HG03439 (cell line): ENCODE results near the gene ANKS1A.

Experiments used
- ATAC-seq: cut with Tn5 transposase; IDR thresholded peaks from one replicate; pipeline ENCODE4 v1.9.1; 2021; ENCODE audit warnings: mild to moderate bottlenecking, moderate library complexity; ENCODE audit not compliant: unreplicated experiment

ANKS1A gene

DNA sequence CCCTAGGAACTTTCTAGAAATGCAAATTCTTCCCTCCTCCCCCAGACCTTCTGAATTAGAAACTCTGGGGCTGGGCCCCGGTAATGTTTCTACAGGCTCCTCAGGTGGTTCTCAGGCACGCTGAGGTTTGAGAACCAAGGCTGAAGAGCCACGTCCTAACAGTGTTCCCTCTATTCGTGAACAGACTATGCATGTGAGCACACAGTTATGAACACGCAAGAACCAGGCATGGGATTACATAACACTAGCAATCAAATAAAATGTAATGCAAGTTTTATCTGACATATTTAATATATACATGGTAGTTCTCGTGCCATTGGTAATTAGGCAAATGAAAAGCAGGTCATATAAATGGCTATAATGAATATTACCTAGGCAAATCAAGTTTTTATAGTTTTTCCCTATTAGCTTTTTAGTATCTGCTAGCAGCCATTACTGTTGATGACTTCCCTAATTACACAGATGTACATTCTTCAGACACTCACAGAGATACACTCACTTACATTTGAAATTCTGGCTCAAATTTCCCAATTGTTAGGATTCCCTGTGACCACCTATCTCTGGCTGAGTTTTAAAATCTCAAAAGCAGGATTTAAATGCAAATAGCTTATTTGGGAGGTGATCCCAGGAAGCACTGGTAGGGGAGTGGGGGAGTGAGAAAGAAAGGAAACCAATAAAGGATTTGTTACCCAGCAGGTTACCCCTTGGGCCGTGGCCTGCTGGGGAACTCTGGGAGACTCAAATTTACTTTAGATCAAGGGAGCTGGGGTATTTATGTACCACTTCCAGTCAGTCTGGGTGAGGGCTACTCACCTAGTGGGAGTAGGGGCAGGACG, 148.0 kb downstream of the ANKS1A start:
- ATAC-seq, result no peak

DNA sequence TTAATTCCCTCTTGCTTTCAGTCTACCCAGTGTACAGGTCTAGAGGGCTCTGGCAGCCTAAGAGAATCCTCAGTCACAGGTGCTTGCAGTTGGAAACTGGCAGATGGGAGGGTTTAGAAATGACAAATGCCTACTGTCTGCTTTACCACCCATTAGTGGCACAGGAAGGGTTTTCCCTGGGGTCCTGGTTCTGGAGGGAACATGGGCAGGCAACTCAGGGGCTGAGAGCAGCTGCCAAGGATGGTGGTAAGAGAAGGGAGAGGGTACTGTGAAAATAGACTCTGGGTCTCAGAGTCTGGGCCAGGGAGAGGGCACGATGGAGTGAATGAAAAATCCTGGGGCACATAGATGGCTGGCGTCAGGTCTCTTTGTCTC, 148.6 kb downstream of the ANKS1A start:
- no peak for ATAC-seq

DNA sequence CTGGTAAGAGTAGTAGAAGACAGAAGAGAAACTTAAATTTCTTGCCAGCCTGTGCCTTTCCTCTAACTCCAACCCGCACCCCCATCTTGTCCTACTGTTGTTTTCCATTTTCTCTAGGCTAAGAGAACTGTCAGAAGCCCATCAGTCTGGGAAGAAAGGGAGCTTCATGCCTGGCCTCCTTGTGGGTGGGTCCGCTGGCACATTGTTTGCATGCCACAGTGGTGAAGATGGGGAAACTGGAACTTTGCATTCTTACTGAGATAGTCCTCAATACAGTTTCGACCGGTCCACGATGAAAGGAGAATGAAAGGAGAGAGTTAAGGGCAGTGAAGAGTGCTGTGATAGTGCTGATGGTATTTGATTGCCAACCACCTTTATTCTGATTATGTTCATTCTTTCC, 149.0 kb downstream of the ANKS1A start:
- no peak for ATAC-seq

DNA sequence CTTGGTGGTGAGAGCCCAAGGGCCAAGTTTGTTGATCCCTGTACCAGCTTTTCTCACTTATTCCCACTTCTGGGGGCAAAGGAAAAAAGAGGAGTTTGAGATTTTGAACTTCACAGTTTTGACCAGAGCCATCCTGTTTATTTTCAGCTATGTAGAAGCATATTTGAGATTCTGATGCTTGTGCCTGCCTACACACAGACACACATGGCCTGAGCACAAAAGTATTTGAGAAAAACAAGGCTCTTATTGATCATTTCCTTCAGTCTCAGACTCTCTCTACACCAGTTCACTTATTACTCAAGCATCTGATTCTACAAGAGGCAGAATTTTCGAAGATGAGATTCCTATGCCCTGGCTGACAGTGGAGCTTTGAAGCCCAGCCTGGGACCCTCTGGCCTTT, 151.3 kb downstream of the ANKS1A start:
- no peak for ATAC-seq

DNA sequence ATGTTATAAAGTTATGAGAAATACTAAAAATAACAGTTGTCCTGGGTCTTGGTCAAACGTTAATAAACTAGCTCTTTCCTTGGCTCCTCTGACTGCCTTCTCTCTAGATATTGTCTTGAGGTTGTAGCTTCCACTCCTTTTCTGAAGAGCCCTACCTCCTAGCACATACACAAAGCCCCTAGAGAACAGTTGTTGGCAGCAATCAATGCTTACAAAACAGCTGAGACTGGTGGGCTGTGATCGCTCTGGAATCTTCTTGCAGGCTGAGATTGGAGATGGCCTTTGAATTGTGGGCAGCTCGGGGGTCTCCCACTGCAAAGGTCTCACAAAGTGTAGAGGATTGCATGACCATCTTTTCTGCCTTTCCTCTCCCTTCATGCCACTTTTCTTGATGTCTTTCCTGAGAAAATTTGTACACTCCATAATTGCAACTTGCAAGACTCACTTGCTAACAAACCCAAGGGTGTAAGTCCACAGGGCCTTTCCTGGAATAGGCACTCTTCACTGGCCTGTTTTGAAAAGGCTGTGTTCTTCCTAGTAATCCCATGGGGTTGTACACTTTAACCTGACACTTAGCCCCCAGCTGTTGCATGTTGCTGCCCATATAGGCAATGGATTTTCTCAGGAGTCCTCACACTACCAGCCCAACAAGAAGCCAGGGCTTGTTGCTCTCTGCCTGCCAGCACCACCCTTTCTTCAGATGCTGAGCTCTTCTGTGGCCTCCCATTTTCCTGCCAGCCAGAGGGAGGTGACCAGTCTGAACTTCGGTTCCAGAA, 152.2 kb downstream of the ANKS1A start:
- ATAC-seq, result no peak

DNA sequence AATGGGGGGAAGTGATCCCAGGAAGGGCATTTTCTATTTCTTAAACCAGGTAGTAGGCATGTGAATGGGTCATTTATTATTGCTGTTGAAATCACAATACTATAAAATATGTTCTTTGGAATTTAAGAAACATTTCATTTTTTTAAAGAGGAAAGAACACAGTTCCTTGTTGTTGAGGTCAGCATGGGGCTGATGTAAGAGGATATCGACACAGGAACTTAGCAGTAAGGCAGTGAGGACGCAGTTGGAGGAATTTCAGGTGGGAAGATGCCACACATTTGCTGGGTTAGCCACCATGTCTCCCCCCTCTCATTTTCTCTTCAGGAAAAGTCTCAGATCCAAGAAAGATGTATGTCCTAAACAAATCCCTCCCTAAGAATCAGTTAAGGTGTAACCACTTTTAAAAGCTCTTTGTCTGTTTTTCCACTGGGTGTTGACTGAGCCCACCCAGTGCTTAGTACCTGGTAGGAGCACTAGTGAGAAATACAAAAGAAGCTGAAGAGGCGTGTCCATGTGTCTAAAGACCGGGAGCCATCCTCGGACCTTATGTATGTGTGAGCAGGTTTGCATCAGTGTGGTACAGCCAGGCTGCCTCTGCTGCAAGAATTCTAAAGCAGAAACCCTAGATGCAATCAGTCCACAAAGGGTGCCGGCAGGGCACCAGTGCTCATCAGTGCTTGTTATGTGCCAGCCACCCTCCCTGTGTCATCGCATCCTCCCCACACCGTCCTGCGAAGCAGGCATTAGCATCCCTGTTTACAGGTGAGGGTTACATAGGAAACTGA, 153.2 kb downstream of the ANKS1A start:
- no peak for ATAC-seq

DNA sequence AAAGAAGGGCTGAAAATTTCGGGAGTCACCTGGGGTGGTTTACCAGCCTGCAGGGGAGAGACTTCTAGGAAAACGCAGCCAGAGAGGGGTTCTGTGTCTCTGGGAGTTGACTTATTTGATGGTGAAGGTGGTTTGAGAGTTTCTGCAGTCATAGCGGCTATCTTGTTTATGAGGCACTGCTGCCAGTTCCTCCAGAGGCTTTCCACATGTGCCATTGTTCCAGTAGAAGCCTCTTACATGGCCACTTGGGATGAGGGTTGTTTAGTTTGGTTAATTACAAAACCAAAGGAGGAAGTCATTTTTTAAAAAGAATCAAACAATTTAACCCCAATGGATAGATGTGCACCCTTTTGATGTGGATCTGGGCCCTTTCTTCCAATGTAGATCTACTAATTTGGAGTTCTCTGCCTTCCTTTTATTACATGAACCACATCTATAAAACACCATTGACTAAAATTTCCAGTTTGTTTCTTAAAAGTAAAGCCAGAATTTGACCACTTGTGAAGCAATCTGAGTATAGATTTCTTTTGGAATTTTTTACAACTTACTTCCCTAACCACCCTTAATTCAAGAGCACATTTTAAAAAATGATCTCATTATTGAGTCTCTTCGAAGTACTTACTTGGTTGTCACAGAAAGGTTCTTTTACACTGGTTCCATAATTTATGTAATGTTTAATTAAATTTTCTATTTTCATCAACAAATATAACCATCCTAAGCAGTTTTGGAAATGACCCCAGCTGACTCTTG, 154.5 kb downstream of the ANKS1A start:
- ATAC-seq, result no peak

DNA sequence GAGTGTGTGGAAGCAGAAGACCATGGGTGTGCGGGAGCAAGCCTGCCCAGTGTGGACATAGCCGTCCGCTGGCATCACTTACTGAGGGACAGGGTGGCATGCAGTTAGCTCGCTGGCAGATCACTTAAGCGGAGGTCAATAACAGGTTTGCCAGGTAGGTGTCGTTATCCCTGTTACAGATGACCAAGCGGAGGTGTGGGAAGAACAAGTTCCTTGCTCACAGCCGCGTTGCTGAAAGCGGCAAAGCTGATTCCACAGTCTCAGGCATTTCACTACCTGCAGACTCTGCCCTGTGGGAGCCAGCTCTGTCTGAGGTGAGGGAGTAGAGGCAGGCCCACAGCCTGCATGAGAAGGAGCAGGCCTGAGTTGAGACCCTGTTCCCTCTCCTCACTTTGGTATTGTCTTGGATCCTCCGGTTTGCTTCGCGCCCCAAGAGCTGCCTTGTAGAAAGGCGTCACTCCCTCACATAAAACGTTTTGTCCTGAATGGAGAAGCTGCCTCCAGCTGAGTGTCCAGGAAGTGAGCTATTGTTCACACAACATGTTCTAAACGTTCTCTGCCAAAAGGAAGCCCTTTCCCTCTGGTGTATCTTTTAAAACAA, 155.2 kb downstream of the ANKS1A start:
- ATAC-seq, result no peak

DNA sequence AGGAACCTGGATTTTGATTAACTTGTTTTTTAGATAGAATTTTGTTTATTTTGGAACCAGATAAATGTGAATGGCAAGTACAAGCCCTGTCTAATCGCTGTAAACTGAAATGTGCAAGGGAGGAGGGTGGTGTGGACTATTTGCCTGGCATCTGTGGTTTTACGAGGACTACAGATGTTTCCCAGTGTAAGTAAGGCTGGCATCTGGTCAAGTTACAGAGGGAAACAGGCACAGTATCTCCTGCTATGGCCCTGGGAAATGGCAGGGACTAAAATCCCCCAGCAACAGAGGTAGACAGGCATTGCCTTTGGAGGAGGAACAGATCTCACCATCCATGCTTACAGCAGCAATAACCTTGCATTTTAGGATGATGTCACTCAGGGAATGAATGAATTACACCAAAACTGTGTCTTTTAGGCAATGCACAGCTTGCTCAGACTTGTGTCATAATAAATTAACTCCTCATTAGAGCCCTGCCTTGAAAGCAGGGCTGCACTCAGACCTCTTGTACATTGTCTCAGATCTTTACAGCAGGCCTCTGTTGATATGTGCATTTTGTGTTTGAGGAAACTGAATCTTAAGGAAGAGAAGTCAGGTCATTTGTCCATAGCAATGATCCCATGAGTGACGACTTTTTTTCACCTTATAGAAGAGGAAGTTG, 155.8 kb downstream of the ANKS1A start:
- ATAC-seq, result no peak

DNA sequence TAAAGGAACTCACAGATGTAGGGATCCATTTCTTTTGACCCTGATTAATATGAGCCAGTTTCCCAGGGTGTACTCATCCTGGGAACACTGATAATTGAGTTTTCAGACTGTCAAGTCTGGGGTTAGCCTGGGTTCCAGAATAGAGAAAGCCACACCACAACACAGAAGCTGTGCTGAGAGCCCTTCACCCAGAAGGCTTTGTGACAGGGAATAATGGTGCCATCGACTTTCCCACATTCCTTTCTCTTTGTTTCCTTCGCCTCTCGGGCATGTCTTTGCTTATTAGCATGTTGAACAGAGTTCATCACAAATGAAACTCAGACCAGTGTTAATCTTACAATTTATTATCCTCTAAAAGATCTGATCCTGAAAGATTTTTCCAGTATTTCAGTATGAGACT, 157.0 kb downstream of the ANKS1A start:
- ATAC-seq, result no peak

DNA sequence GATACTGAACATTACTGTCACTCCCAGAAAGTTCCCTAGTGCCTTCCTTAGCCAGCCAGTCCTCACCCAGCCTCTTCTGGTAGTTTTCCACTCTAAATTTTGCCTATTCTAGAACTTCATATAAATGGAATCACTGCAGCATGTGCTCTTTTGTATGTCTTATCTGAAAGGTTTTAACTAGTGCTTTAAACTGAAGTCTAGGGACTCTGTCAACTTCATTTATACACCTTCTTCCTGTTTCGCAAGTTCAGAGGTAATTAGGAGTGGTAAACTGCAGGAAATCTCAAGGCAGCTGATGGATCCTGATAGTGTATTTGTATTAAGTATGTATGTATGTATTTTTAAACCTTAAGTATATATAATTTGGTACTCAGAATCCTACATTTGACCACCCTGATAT, 157.8 kb downstream of the ANKS1A start:
- no peak for ATAC-seq

DNA sequence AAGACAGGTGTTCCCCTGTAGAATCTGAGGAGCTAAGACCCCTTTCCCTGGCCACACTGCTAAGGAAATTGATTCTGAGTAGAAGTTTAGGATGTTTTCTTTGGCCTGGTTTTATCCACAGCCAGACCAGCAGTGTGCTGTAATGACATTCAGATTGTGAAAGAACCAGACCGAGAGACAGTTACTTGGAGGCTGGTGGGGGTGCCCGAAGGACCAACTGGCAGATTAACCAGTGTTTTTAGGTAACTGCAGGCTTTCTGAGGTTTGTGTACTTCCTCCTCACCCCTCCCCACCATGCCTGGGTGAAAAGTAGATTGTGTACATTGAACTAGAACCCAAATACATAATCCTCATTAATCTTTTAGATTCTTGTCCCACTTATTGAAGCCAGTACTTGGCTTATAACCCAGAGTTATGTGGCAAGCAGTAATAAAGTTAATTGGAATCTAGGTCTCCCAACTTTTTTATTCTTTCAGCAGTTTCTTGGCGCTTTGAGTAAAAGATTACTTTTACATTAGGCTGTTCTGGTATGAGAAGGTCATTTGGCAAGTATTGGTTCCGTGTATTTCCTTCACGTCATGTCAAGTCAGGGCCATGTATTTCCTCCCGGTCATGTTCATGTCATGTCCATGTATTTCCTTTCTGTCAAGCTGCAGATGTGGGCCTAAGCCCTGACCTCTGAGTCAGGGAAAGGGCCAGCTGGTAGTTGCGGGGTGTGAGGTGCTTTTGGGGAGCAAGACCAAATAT, 158.4 kb downstream of the ANKS1A start:
- ATAC-seq, result no peak

DNA sequence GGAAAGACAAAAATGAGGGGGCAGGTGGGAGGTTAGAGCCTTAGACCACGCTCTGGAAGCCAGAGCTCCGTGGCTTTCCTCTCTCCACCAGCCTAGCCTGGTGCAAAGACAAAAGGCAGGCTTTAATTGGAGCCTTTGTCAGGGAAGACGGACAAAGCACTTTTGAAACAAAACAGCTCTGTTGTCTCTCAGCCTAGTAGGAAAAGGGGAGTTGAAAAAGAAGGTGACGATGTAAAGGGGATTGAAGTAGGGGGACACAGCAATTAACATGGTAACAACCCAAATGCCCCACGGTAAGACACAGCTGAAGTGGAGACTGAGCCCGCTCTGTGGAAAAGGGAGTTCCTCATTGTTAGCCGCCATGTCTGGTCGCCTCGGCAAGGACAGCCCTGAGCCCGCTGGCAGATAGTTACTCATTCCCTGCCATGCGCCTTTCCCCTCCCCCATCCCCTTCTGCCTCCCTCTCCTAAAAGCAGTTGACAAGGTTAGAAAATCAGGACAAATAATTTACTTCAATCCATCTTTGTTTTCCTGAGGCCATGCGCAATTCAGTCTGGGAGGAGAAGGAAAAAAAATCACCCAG, 159.1 kb downstream of the ANKS1A start:
- no peak for ATAC-seq

DNA sequence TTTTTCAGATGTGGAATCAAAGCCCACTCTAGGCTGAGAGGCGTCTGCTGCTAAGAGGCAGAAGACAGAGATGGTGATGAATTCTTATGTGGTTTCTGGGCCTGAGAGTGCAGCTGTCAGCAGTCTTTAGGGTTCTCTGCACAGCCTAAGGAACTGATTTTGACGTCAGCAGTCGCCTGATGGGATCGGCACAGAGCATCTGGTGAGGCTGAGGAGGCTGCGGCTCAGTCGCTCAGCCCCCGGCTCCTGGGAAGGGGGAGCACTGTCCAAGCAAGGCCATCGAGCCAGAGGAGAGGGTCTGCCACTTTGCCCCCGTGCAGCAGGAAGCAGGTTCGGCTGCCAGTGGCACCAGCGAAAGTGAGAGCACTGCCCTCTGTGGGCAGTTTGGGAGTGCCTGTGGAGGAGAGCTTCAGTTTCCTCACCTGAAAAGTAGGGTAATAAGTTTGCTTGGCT, 159.6 kb downstream of the ANKS1A start:
- ATAC-seq, result no peak

DNA sequence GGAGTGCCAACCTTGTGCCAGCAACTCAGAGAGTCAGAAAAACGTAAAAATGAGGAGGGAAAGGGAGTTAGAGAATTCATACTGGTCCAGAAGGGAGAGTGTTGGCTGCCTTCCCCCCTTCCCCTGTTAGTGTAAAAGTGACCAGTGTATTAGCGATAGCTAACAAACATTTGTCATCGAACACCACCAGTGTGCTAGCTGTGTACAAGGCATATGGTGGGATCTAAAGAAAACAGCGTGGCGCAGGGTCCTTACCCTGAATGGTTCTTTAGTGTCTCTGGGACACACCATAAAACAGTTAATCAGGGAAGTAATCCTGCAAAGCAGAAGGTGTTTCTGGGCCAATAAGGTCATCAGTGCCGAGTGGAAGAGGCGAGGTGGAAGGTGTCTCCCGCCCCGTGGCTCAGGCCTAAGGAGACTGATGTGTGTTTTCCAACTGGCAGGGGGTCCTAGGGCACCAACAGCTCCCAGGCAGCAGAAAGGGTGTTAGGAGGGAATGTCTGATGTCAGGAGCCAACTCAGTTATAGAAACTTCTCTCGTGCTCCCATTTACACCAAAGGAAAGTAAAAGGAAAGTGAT, 160.2 kb downstream of the ANKS1A start:
- no peak for ATAC-seq

DNA sequence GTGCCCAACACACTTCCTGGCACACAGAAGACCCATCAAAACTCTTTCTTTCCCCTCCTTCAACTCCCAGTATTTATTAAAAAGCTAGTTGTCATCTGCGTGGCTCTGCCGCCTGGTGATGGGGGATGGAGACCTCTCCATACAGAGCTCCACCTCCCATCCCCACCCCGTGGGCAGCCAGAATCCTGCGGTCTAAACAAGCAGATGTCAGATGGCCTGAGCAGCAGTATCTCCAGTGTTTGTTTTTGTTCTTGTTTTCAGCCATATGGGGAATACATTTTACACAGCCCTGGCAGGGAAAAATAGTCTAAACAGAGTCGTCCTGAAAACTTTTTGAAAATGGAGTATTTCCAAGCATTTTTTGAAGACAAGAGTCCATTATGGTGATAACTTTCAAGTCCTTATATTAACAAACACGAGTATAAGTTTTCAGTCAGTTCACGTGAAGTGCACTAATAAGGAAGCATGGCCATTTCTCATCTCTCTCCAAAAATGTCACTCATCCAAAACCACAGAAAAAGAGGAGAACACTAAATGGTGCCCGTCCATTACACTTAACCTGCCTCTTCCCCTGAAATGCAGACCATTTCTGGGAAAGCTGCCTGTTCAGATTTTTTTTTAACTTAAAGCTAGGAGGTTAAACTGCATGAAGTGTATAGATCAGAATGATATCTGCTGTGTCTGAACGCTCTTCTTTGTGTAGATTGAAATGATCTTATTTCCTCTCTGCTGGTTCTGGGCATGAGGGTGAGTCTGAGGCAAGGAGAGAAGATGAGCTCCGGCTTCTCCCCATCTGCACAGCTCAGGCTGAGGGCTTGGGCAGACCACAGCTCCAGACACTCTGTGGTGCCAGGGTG, 161.1 kb downstream of the ANKS1A start:
- no peak for ATAC-seq

DNA sequence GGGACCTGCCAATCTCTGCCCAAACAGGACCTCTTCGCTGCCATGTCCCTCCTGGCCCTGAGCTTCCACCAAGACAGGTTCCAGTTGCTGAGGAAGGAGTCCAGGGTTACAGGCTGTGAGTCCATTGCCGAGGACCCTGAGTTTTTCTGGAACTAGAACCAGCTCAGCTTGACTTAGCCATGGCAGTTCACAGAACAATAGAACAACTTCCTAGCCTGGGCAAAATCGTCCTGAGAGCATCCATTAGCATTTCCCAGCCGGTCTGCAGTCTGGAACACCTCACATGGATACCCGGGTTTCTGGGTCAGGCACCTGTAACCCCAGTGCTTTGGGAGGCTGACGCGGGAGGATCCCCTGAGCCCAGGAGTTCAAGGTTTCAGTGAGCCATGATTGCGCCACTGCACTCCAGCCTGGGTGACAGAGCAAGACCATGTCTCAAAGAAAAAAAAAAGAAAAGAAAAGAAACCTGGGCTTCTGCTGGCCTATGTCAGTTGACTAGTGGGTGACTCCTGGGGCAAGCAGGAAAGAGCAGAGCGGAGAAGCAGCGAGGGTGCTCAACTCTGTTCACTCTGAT, 161.8 kb downstream of the ANKS1A start:
- ATAC-seq, result no peak
